Measurements from ENCODE around the gene SFXN1. TPM values are rescaled to one million over a fixed set of nuclear protein-coding genes. Genes with fewer than 3 reads are reported as not detected.

The SFXN1 gene
- total and polyA plus RNA-seq, 8 donors = 29.2 to 47.2 (median 38.9) TPM

GRCh38 chr5:175555168-175555785 lies 76.9 kb downstream of the SFXN1 start:
- Histone ChIP-seq H3K9me3 (no peaks in the 10 kb centered on the region), H3K4me1 (no peaks in the 10 kb centered on the region), H3K27me3 (peaks cover 0 to 36% of the 10 kb centered on the region in 2 donors), H3K36me3 (no peaks in the 10 kb centered on the region), H3K4me3 (no peak overlapping the region), H3K27ac (no peak overlapping the region)
- no peak for DNase-seq
- no peak for TF ChIP-seq CTCF (IDR thresholded peaks at IDR 0.05)
- no peak for ATAC-seq
- intact Hi-C loops (cut with DNase I) = no loop called here

- peaks cover 0 to 36% of the 10 kb centered on the region in 2 donors for H3K27me3 ChIP-seq
- ATAC-seq (no peak), DNase-seq (no peak)
- intact Hi-C loops (cut with DNase I) = no loop called here
- no peak for TF ChIP-seq CTCF (IDR thresholded peaks at IDR 0.05)
- H3K4me3 ChIP-seq = no peak overlapping the region
- H3K36me3 ChIP-seq = no peaks in the 10 kb centered on the region
- H3K4me1 ChIP-seq = no peaks in the 10 kb centered on the region
- no peaks in the 10 kb centered on the region for H3K9me3 ChIP-seq
- no peak overlapping the region for H3K27ac ChIP-seq
Observed at GRCh38 chr5:175556794-175557193, 78.4 kb downstream of the SFXN1 start.

GRCh38 chr5:175557778-175558177 lies 79.4 kb downstream of the SFXN1 start:
- Histone ChIP-seq H3K9me3 (no peaks in the 10 kb centered on the region), H3K36me3 (no peaks in the 10 kb centered on the region), H3K27me3 (peaks cover 0 to 30% of the 10 kb centered on the region in 2 donors), H3K27ac (no peak overlapping the region), H3K4me1 (no peaks in the 10 kb centered on the region), H3K4me3 (no peak overlapping the region)
- no peak for ATAC-seq
- TF ChIP-seq CTCF (IDR thresholded peaks at IDR 0.05) = no peak
- intact Hi-C loops (cut with DNase I) = no loop called here
- no peak for DNase-seq

GRCh38 chr5:175558801-175559480 lies 80.6 kb downstream of the SFXN1 start:
- no peak for TF ChIP-seq CTCF (IDR thresholded peaks at IDR 0.05)
- H3K4me3 ChIP-seq = no peak overlapping the region
- ATAC-seq = no peak
- no peak for DNase-seq
- peaks cover 0 to 38% of the 10 kb centered on the region in 2 donors for H3K27me3 ChIP-seq
- H3K4me1 ChIP-seq = no peaks in the 10 kb centered on the region
- H3K27ac ChIP-seq = no peak overlapping the region
- H3K36me3 ChIP-seq = no peaks in the 10 kb centered on the region
- no peaks in the 10 kb centered on the region for H3K9me3 ChIP-seq
- intact Hi-C loops (cut with DNase I) = no loop called here

GRCh38 chr5:175560011-175560410 lies 81.7 kb downstream of the SFXN1 start:
- ATAC-seq = no peak
- Histone ChIP-seq H3K4me3 (no peak overlapping the region), H3K27me3 (peaks cover 0 to 29% of the 10 kb centered on the region in 2 donors), H3K27ac (no peak overlapping the region), H3K9me3 (no peaks in the 10 kb centered on the region), H3K36me3 (no peaks in the 10 kb centered on the region), H3K4me1 (no peaks in the 10 kb centered on the region)
- no peak for TF ChIP-seq CTCF (IDR thresholded peaks at IDR 0.05)
- no peak for DNase-seq
- intact Hi-C loops (cut with DNase I) = no loop called here
